DND-41 (cell line): ENCODE measurements around the gene PLCB3.

Source experiments
- ATAC-seq: fragments of 200-7000 bp; cut with Tn5 transposase; 3 replicates; pipeline ENCODE4 v1.9.1; 2021; ENCODE audit warnings: low read depth; ENCODE audit not compliant: insufficient read depth
- DNase-seq: peaks from one replicate; pipeline ENCODE4 v3.0.0-alpha.2; 2020
- H2AFZ ChIP-seq: 2 replicates; pipeline ENCODE4 v1.6.0; 2012; ENCODE audit warnings: low read depth, low read length
- H3K27ac ChIP-seq: 2 replicates; pipeline ENCODE4 v1.5.1; 2012; ENCODE audit warnings: low read length, inconsistent platforms
- H3K27me3 ChIP-seq: fragments of 200-600 bp; sonication (generic); 2 replicates; pipeline ENCODE4 v1.6.0; 2012; ENCODE audit warnings: low read length, mild to moderate bottlenecking, inconsistent platforms; ENCODE audit not compliant: insufficient read depth, poor library complexity
- H3K36me3 ChIP-seq: 2 replicates; pipeline ENCODE4 v1.5.1; 2012; ENCODE audit warnings: low read length, inconsistent platforms; ENCODE audit not compliant: insufficient read depth
- H3K4me1 ChIP-seq: 2 replicates; pipeline ENCODE4 v1.5.1; 2012; ENCODE audit warnings: mild to moderate bottlenecking, low read length; ENCODE audit not compliant: insufficient read depth
- H3K4me2 ChIP-seq: 2 replicates; pipeline ENCODE4 v1.6.0; 2012; ENCODE audit warnings: mild to moderate bottlenecking, moderate library complexity, low read length, inconsistent platforms; ENCODE audit not compliant: insufficient read depth
- H3K4me3 ChIP-seq, 2 experiments: fragments of 200-600 bp in 1 of 2; shearing (Covaris generic) in 1 of 2; 2 replicates each; pipeline ENCODE4 v1.5.1; 2012 to 2016; ENCODE audit warnings: inconsistent platforms in 2 of 2, low read length in 2 of 2, mild to moderate bottlenecking in 2 of 2, low read depth in 1 of 2, moderate library complexity in 1 of 2
- H3K79me2 ChIP-seq: 2 replicates; pipeline ENCODE4 v1.6.0; 2012; ENCODE audit warnings: low read length, inconsistent platforms; ENCODE audit not compliant: insufficient read depth
- H3K9ac ChIP-seq: 2 replicates; pipeline ENCODE4 v1.6.0; 2012; ENCODE audit warnings: low read depth, mild to moderate bottlenecking, inconsistent platforms, low read length, moderate library complexity
- H3K9me3 ChIP-seq: 2 replicates; pipeline ENCODE4 v1.5.1; 2012; ENCODE audit warnings: low read length, moderate library complexity, mild to moderate bottlenecking, inconsistent platforms; ENCODE audit not compliant: insufficient read depth, severe bottlenecking
- H4K20me1 ChIP-seq: 2 replicates; pipeline ENCODE4 v1.6.0; 2012; ENCODE audit warnings: low read length; ENCODE audit not compliant: insufficient read depth
- CTCF ChIP-seq: IDR thresholded peaks from 2 replicates; pipeline ENCODE4 v1.5.1; 2012; ENCODE audit warnings: borderline replicate concordance, low read length, moderate library complexity, mild to moderate bottlenecking; ENCODE audit not compliant: poor library complexity, severe bottlenecking; ENCODE audit errors: extremely low read depth
- EZH2 ChIP-seq: IDR thresholded peaks from 3 replicates; pipeline ENCODE4 v1.6.1; 2012; ENCODE audit warnings: borderline replicate concordance, low read depth, mild to moderate bottlenecking, moderate library complexity, low read length, inconsistent platforms; ENCODE audit not compliant: severe bottlenecking

Gene PLCB3

GRCh38 chr11:64241241-64241490 lies 10.2 kb upstream of the PLCB3 start:
- H3K4me1 ChIP-seq, result peaks cover 58% of the 10 kb centered on the region
- H3K27me3 ChIP-seq, result no peaks in the 10 kb centered on the region
- H3K27ac ChIP-seq, result peak overlapping the region; percentile 87
- H3K9ac ChIP-seq, result peak overlapping the region; percentile 67
- H2AFZ ChIP-seq, result peak overlapping the region; percentile 78
- no peak for TF ChIP-seq EZH2
- TF ChIP-seq CTCF, result no peak
- peaks cover 32% of the 10 kb centered on the region for H4K20me1 ChIP-seq
- DNase-seq (no peak), ATAC-seq (peak; percentile 77)
- peak overlapping the region; percentile 20 to 65 for H3K4me3 ChIP-seq
- peaks cover 59% of the 10 kb centered on the region for H3K36me3 ChIP-seq
- peaks cover 45% of the 10 kb centered on the region for H3K79me2 ChIP-seq
- H3K9me3 ChIP-seq, result no peaks in the 10 kb centered on the region
- H3K4me2 ChIP-seq, result peak overlapping the region; percentile 93

- peak overlapping the region; percentile 75 for H3K27ac ChIP-seq
- peak; percentile 100 for DNase-seq
These were observed 9.6 kb upstream of the PLCB3 start for GRCh38 chr11:64241491-64242374.

GRCh38 chr11:64243236-64243854 lies 8.0 kb upstream of the PLCB3 start:
- H3K27me3 ChIP-seq, result no peaks in the 10 kb centered on the region
- peak overlapping the region; percentile 67 for H3K9ac ChIP-seq
- peak overlapping the region; percentile 93 for H3K4me2 ChIP-seq
- peaks cover 63% of the 10 kb centered on the region for H3K4me1 ChIP-seq
- peak overlapping the region; percentile 39; the same call in 1 of the 2 replicates for H3K27ac ChIP-seq
- peaks cover 46% of the 10 kb centered on the region for H3K79me2 ChIP-seq
- TF ChIP-seq CTCF (no peak), EZH2 (no peak)
- no peak for DNase-seq
- H3K4me3 ChIP-seq, result peak overlapping the region in 1 of 2 experiments; percentile 21; a peak in 1 of 4 replicates
- no peaks in the 10 kb centered on the region for H3K9me3 ChIP-seq
- H2AFZ ChIP-seq, result no peak overlapping the region
- peaks cover 44% of the 10 kb centered on the region for H3K36me3 ChIP-seq
- H4K20me1 ChIP-seq, result peaks cover 31% of the 10 kb centered on the region
- no peak for ATAC-seq

More at GRCh38 chr11:64241491-64242374, 9.6 kb upstream of the PLCB3 start:
- peak overlapping the region; percentile 65 to 89 for H3K4me3 ChIP-seq
- no peaks in the 10 kb centered on the region for H3K27me3 ChIP-seq
- peaks cover 31% of the 10 kb centered on the region for H4K20me1 ChIP-seq
- H3K79me2 ChIP-seq, result peaks cover 46% of the 10 kb centered on the region
- ATAC-seq, result peak; percentile 72
- peaks cover 58% of the 10 kb centered on the region for H3K4me1 ChIP-seq
- H3K9ac ChIP-seq, result peak overlapping the region; percentile 67
- H2AFZ ChIP-seq, result peak overlapping the region; percentile 58
- no peaks in the 10 kb centered on the region for H3K9me3 ChIP-seq
- peaks cover 58% of the 10 kb centered on the region for H3K36me3 ChIP-seq
- no peak for TF ChIP-seq EZH2
- no peak for TF ChIP-seq CTCF
- H3K4me2 ChIP-seq, result peak overlapping the region; percentile 93
